Measurements from ENCODE around the gene CHRNA1. TPM values are rescaled to one million over a fixed set of nuclear protein-coding genes. Genes with fewer than 3 reads are reported as not detected.

Gene CHRNA1
- total RNA-seq, 1 experiment from 2014 or later, result not detected

GRCh38 chr2:174802459-174802858 lies 38.2 kb upstream of the CHRNA1 start:
- TF ChIP-seq CTCF (IDR thresholded peaks at IDR 0.05; ENCODE audit: unreplicated experiment), result no peak
- H3K27me3 Mint-ChIP-seq (ENCODE audit: insufficient read depth, unreplicated experiment), result no peaks in the 10 kb centered on the region
- peaks cover 18% of the 10 kb centered on the region for H3K36me3 Mint-ChIP-seq (ENCODE audit: insufficient read depth, unreplicated experiment)
- BruUV-seq (replicated peaks), result no TSS peak
- ChIA-PET POLR2A (no interaction called here), CTCF (no interaction called here)
- H3K4me3 Mint-ChIP-seq (ENCODE audit: unreplicated experiment), result no peak overlapping the region
- no peak for DNase-seq (ENCODE audit: unreplicated experiment)
- H3K4me1 Mint-ChIP-seq (ENCODE audit: insufficient read depth, unreplicated experiment), result peaks cover 6% of the 10 kb centered on the region
- H3K27ac Mint-ChIP-seq (ENCODE audit: low read depth, unreplicated experiment), result no peak overlapping the region
- intact Hi-C loops (cut with micrococcal nuclease), result no loop called here
- no peaks in the 10 kb centered on the region for H3K9me3 Mint-ChIP-seq (ENCODE audit: unreplicated experiment)

GRCh38 chr2:174800436-174801205 lies 36.3 kb upstream of the CHRNA1 start:
- no TSS peak for BruUV-seq (replicated peaks)
- peaks cover 6% of the 10 kb centered on the region for H3K4me1 Mint-ChIP-seq (ENCODE audit: insufficient read depth, unreplicated experiment)
- ChIA-PET POLR2A (interaction anchor here (1.0 kb wide), 1 partner anchor 10 kb away, joined by 3 read pairs; no protein-coding TSS in a partner anchor), CTCF (interaction anchor here (0.6 to 1.0 kb wide), 2 partner anchors 11 to 52 kb away, joined by 3 to 6 read pairs; no protein-coding TSS in a partner anchor)
- H3K4me3 Mint-ChIP-seq (ENCODE audit: unreplicated experiment), result no peak overlapping the region
- H3K9me3 Mint-ChIP-seq (ENCODE audit: unreplicated experiment), result no peaks in the 10 kb centered on the region
- H3K27ac Mint-ChIP-seq (ENCODE audit: low read depth, unreplicated experiment), result no peak overlapping the region
- no peak for TF ChIP-seq CTCF (IDR thresholded peaks at IDR 0.05; ENCODE audit: unreplicated experiment)
- intact Hi-C loops (cut with micrococcal nuclease), result no loop called here
- H3K27me3 Mint-ChIP-seq (ENCODE audit: insufficient read depth, unreplicated experiment), result no peaks in the 10 kb centered on the region
- peaks cover 18% of the 10 kb centered on the region for H3K36me3 Mint-ChIP-seq (ENCODE audit: insufficient read depth, unreplicated experiment)
- no peak for DNase-seq (ENCODE audit: unreplicated experiment)

- ChIA-PET POLR2A (interaction anchor here (0.5 to 1.1 kb wide), 3 partner anchors 37 to 78 kb away, joined by 3 to 4 read pairs (median 4); no protein-coding TSS in a partner anchor), CTCF (no interaction called here)
- peaks cover 12% of the 10 kb centered on the region for H3K36me3 Mint-ChIP-seq (ENCODE audit: insufficient read depth, unreplicated experiment)
- no TSS peak for BruUV-seq (replicated peaks)
- no peaks in the 10 kb centered on the region for H3K4me1 Mint-ChIP-seq (ENCODE audit: insufficient read depth, unreplicated experiment)
- no peaks in the 10 kb centered on the region for H3K9me3 Mint-ChIP-seq (ENCODE audit: unreplicated experiment)
- TF ChIP-seq CTCF (IDR thresholded peaks at IDR 0.05; ENCODE audit: unreplicated experiment), result no peak
- intact Hi-C loops (cut with micrococcal nuclease), result no loop called here
- no peak for DNase-seq (ENCODE audit: unreplicated experiment)
- H3K27ac Mint-ChIP-seq (ENCODE audit: low read depth, unreplicated experiment), result no peak overlapping the region
- no peaks in the 10 kb centered on the region for H3K27me3 Mint-ChIP-seq (ENCODE audit: insufficient read depth, unreplicated experiment)
- no peak overlapping the region for H3K4me3 Mint-ChIP-seq (ENCODE audit: unreplicated experiment)
Measured at GRCh38 chr2:174798801-174799200, 34.5 kb upstream of the CHRNA1 start.

- intact Hi-C loops (cut with micrococcal nuclease), result no loop called here
- ChIA-PET CTCF (interaction anchor here (0.6 to 2.3 kb wide), 2 partner anchors 26 to 1160 kb away, joined by 3 to 21 read pairs; no protein-coding TSS in a partner anchor), POLR2A (interaction anchor here (1.0 kb wide), 1 partner anchor 38 kb away, joined by 3 read pairs; no protein-coding TSS in a partner anchor)
- no peaks in the 10 kb centered on the region for H3K4me1 Mint-ChIP-seq (ENCODE audit: insufficient read depth, unreplicated experiment)
- H3K4me3 Mint-ChIP-seq (ENCODE audit: unreplicated experiment), result no peak overlapping the region
- peaks cover 11% of the 10 kb centered on the region for H3K36me3 Mint-ChIP-seq (ENCODE audit: insufficient read depth, unreplicated experiment)
- DNase-seq (ENCODE audit: unreplicated experiment), result no peak
- no TSS peak for BruUV-seq (replicated peaks)
- TF ChIP-seq CTCF (IDR thresholded peaks at IDR 0.05; ENCODE audit: unreplicated experiment), result no peak
- H3K27me3 Mint-ChIP-seq (ENCODE audit: insufficient read depth, unreplicated experiment), result no peaks in the 10 kb centered on the region
- no peaks in the 10 kb centered on the region for H3K9me3 Mint-ChIP-seq (ENCODE audit: unreplicated experiment)
- H3K27ac Mint-ChIP-seq (ENCODE audit: low read depth, unreplicated experiment), result no peak overlapping the region
Measured at GRCh38 chr2:174797781-174798276, 33.6 kb upstream of the CHRNA1 start.

All from MCF 10A (cell line).